Epithelial cell of esophagus (primary cell): ENCODE data around the gene CP.

Experiments
- DNase-seq: peaks from one replicate; pipeline ENCODE4 v3.0.0; 2010; ENCODE audit warnings: low read depth
- H3K4me3 ChIP-seq: 2 replicates; pipeline ENCODE4 v1.5.1; 2011; ENCODE audit warnings: mild to moderate bottlenecking, low read length, control low read depth
- CTCF ChIP-seq: IDR thresholded peaks from 2 replicates; pipeline ENCODE4 v1.5.1; 2011; ENCODE audit warnings: low read depth, mild to moderate bottlenecking, low read length, control low read depth, inconsistent platforms; ENCODE audit not compliant: insufficient read depth; ENCODE audit errors: missing control alignments

CP gene

GRCh38 chr3:149129326-149130205 lies 92.1 kb downstream of the CP start, which contains the start of gene HPS3:
TSS of gene HPS3 (plus strand) at chr3:149129638. CDS start at chr3:149129724, 86 bp downstream.
- DNase-seq, result peak; percentile 89
- peak within 1 kb of the TSS; percentile 81 for H3K4me3 ChIP-seq
- TF ChIP-seq CTCF, result no peak

- TF ChIP-seq CTCF, result no peak
- DNase-seq, result no peak
Observed at GRCh38 chr3:149128821-149129220, 92.8 kb downstream of the CP start.

GRCh38 chr3:149122721-149123578 lies 98.7 kb downstream of the CP start:
- H3K4me3 ChIP-seq, result no peak overlapping the region
- no peak for DNase-seq
- no peak for TF ChIP-seq CTCF

More at GRCh38 chr3:149128821-149129220, 92.8 kb downstream of the CP start:
- peak overlapping the region; percentile 81 for H3K4me3 ChIP-seq
